ENCODE results near the gene TAS2R41.
"Not testable (repeated sequence)": the region's sequence is repeated elsewhere in the genome, so short reads cannot be mapped to it uniquely, and the experiment has no call there.

TAS2R41 gene

DNA sequence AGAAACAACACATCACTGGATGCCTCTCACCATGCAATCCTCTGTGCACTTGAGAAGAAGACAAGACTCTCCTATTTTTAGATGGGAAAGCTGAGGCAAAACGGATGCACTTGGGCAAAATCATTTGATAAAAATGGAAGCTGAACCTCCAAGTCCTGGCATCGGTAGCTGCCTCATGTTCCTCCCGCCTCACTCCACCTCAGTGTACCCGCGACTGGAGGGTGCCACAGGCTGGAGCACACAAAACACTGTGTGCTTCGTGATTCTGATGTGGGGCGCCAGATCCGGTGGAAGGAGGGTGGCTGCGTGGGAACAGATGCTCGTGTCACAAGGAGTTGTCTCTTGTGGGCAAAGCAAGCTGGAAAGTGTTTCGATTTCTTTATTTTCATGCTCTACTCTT, 41.3 kb downstream of the TAS2R41 start:
- in situ Hi-C loops (cut with MboI; ENCODE audit: low sequenced_read_pairs, unreplicated experiment), result no loop called here
- DNase-seq (ENCODE audit: low spot score), result no peak
- TF ChIP-seq, protein P1, sequence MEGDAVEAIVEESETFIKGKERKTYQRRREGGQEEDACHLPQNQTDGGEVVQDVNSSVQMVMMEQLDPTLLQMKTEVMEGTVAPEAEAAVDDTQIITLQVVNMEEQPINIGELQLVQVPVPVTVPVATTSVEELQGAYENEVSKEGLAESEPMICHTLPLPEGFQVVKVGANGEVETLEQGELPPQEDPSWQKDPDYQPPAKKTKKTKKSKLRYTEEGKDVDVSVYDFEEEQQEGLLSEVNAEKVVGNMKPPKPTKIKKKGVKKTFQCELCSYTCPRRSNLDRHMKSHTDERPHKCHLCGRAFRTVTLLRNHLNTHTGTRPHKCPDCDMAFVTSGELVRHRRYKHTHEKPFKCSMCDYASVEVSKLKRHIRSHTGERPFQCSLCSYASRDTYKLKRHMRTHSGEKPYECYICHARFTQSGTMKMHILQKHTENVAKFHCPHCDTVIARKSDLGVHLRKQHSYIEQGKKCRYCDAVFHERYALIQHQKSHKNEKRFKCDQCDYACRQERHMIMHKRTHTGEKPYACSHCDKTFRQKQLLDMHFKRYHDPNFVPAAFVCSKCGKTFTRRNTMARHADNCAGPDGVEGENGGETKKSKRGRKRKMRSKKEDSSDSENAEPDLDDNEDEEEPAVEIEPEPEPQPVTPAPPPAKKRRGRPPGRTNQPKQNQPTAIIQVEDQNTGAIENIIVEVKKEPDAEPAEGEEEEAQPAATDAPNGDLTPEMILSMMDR (IDR thresholded peaks at IDR 0.05; ENCODE audit: borderline replicate concordance, control extremely low read depth, extremely low read depth, insufficient read depth, missing control alignments), result no peak

- TF ChIP-seq, protein P1 (IDR thresholded peaks at IDR 0.05; ENCODE audit: borderline replicate concordance, control extremely low read depth, extremely low read depth, insufficient read depth, missing control alignments), result no peak
- in situ Hi-C loops (cut with MboI; ENCODE audit: low sequenced_read_pairs, unreplicated experiment), result no loop called here
- DNase-seq (ENCODE audit: low spot score), result no peak
These were observed 41.9 kb downstream of the TAS2R41 start for GRCh38 chr7:143519411-143520131.

- DNase-seq (ENCODE audit: low spot score); in situ Hi-C loops (cut with MboI; ENCODE audit: low sequenced_read_pairs, unreplicated experiment): not testable (repeated sequence)
These were observed 44.7 kb downstream of the TAS2R41 start for GRCh38 chr7:143522309-143522916.

Measured in GM13976 (cell line).